ENCODE results near the gene METTL26. TPM values are rescaled to one million over a fixed set of nuclear protein-coding genes. Genes with fewer than 3 reads are reported as not detected.

Gene METTL26
- total RNA-seq, 1 donor from 2014 or later, result 75.3 TPM

DNA sequence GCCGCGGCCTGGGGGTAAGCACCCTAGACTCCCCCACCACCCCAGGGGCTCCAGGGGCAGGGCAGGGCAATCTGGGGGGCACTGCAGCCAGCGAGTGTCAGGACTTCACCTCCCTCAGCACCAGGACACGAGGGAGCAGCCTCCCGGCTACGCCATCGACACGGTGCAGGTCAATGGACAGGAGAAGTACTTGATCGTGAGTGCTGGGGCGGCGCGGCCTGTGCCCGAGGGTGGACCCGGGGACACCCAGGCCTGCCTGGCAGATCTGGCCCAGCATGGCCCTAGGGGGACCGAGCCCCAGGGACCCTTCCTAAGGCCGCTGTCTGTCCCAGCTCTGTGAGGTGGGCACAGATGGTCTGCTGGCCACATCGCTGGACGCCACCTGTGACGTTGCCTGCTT is 36.3 kb upstream of the METTL26 start:
- DNase-seq (ENCODE audit: low read depth, low spot score), result no peak
- H3K36me3 Mint-ChIP-seq (ENCODE audit: low read depth), result no peaks in the 10 kb centered on the region
- TF ChIP-seq, protein P1, sequence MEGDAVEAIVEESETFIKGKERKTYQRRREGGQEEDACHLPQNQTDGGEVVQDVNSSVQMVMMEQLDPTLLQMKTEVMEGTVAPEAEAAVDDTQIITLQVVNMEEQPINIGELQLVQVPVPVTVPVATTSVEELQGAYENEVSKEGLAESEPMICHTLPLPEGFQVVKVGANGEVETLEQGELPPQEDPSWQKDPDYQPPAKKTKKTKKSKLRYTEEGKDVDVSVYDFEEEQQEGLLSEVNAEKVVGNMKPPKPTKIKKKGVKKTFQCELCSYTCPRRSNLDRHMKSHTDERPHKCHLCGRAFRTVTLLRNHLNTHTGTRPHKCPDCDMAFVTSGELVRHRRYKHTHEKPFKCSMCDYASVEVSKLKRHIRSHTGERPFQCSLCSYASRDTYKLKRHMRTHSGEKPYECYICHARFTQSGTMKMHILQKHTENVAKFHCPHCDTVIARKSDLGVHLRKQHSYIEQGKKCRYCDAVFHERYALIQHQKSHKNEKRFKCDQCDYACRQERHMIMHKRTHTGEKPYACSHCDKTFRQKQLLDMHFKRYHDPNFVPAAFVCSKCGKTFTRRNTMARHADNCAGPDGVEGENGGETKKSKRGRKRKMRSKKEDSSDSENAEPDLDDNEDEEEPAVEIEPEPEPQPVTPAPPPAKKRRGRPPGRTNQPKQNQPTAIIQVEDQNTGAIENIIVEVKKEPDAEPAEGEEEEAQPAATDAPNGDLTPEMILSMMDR (conservative IDR thresholded peaks at IDR 0.05), result no peak
- peak overlapping the region; percentile 61 for H3K4me3 Mint-ChIP-seq
- peaks cover 8% of the 10 kb centered on the region for H3K4me1 Mint-ChIP-seq
- no peaks in the 10 kb centered on the region for H3K9me3 Mint-ChIP-seq
- H3K27me3 Mint-ChIP-seq (ENCODE audit: low read depth), result peaks cover 12% of the 10 kb centered on the region
- no peak overlapping the region for H3K27ac Mint-ChIP-seq (ENCODE audit: unreplicated experiment)

DNA sequence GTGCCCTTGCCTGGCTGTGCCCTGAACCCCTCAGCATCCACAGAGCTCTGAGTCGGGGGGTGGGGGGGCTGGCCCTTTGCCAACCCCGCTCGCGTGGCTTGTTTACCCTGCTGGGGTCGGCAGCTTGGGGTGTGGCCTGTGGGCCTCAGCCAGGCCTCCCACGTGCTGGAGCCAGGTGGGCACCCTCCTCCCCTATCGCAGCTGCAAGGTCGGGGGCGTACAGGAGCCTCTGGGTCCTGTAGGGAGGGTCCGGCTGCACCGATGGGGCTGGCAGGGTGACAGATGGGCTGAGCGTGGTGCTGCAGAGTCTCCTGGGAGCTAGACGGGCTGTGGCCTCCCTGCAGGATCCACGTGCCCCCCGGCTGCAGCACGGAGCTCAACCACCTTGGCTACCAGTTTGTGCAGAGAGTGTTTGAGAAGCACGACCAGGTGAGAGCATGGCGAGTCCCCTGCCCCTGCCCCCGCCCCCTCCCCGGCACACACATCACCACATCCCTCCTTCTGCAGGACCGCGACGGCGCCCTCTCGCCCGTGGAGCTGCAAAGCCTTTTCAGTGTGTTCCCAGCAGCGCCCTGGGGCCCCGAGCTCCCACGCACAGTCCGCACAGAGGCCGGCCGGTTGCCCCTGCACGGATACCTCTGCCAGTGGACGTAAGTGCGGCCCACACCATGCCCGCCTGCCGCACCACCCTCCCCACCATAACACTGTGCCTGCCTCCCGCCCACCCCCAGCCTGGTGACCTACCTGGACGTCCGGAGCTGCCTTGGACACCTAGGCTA is 35.4 kb upstream of the METTL26 start:
- TF ChIP-seq, protein P1 (conservative IDR thresholded peaks at IDR 0.05), result no peak
- H3K9me3 Mint-ChIP-seq, result no peaks in the 10 kb centered on the region
- no peak for DNase-seq (ENCODE audit: low read depth, low spot score)
- H3K27ac Mint-ChIP-seq (ENCODE audit: unreplicated experiment), result no peak overlapping the region
- no peaks in the 10 kb centered on the region for H3K36me3 Mint-ChIP-seq (ENCODE audit: low read depth)
- peaks cover 9% of the 10 kb centered on the region for H3K27me3 Mint-ChIP-seq (ENCODE audit: low read depth)
- peaks cover 8% of the 10 kb centered on the region for H3K4me1 Mint-ChIP-seq
- H3K4me3 Mint-ChIP-seq, result no peak overlapping the region

DNA sequence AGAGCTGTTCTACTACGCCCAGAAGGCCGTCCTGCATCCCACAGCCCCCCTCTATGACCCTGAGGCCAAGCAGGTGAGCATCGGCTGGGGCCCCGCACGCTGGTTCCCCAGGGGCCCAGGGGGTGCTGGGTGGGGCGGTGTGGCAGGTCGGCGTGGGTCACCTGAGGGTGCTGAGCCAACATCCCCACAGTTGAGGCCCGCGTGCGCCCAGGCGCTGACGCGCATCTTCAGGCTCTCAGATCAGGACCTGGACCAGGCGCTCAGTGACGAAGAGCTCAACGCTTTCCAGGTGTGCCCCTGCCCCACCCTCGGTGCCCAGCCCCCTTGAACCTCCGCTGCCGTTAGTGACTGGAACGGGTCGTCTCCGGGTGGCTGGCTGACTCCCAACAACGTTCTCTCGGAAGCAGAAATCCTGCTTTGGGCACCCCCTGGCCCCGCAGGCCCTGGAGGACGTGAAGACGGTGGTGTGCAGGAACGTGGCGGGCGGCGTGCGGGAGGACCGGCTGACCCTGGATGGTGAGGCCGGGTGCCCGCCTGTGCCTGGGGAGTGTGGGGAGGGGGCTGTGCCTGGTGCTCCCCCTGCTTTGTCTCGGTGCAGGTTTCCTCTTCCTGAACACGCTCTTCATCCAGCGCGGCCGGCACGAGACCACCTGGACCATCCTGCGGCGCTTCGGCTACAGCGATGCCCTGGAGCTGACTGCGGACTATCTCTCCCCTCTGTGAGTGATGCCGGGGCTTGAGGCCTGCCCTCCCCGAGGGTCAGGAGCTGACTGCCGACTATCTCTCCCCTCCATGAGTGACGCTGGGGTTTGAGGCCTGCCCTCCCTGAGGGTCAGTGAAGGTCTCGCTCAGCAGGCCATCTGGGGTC is 34.6 kb upstream of the METTL26 start:
- Mint-ChIP-seq H3K4me3 (peak overlapping the region; percentile 84), H3K4me1 (peaks cover 8% of the 10 kb centered on the region), H3K36me3 (ENCODE audit: low read depth) (no peaks in the 10 kb centered on the region), H3K9me3 (no peaks in the 10 kb centered on the region), H3K27me3 (ENCODE audit: low read depth) (peaks cover 8% of the 10 kb centered on the region), H3K27ac (ENCODE audit: unreplicated experiment) (no peak overlapping the region)
- DNase-seq (ENCODE audit: low read depth, low spot score), result no peak
- TF ChIP-seq, protein P1 (conservative IDR thresholded peaks at IDR 0.05), result no peak

DNA sequence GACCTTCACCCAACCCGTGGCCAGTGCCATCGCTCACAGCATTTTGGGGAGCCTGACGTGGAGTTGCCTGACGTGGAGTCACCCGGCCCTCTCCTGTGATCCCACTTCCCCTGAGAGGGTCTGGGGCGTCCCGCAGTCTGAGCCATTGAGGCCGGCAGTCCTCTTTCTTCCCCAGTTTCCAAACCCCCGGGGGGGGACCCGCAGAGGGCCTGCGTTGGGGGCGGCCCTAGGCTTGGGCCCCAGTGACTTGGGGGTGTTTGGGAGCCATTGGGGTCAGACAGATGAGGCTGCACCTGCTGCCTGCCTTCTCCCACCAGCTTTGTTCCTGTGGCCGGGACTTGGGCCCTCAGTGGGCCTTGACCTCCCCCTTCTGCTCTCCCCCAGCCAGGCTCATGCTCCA is 33.6 kb upstream of the METTL26 start:
- no peak for DNase-seq (ENCODE audit: low read depth, low spot score)
- TF ChIP-seq, protein P1 (conservative IDR thresholded peaks at IDR 0.05), result no peak
- Mint-ChIP-seq H3K9me3 (no peaks in the 10 kb centered on the region), H3K4me1 (peaks cover 4% of the 10 kb centered on the region), H3K27ac (ENCODE audit: unreplicated experiment) (no peak overlapping the region), H3K36me3 (ENCODE audit: low read depth) (no peaks in the 10 kb centered on the region), H3K4me3 (peak overlapping the region; percentile 84), H3K27me3 (ENCODE audit: low read depth) (peaks cover under 1% of the 10 kb centered on the region)

DNA sequence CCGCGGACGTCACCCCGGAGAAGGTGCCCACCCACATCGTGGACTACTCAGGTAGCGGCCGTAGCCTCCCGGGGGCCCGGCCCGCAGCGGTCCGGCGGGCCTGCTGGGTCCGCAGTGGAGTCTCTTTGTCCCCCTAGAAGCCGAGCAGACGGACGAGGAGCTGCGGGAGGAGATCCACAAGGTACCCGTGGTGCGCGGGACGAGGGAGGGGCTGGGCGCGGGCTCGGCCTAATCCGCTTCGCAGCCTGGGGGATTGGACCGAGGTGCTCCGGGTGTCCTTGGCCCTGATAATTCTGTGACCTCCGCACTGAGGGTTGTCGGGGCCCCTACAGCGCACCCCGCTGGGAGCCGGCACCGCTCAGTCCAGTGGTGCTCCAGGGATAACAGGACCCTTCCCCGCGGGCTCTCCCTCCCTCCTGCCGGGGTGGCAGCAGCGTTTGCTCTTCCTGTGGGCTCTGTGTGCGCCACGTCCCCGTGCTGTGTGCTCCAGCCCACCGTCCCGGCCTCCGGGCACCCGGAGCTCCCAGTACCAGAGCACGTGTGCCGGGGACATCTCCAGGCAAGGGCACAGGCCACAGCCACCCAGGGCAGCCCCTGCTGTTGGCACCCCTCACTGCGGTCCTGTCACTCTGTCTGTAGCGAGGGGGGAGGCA is 32.5 kb upstream of the METTL26 start:
- peaks cover 4% of the 10 kb centered on the region for H3K4me1 Mint-ChIP-seq
- no peak overlapping the region for H3K27ac Mint-ChIP-seq (ENCODE audit: unreplicated experiment)
- no peaks in the 10 kb centered on the region for H3K9me3 Mint-ChIP-seq
- H3K36me3 Mint-ChIP-seq (ENCODE audit: low read depth), result no peaks in the 10 kb centered on the region
- DNase-seq (ENCODE audit: low read depth, low spot score), result no peak
- TF ChIP-seq, protein P1 (conservative IDR thresholded peaks at IDR 0.05), result no peak
- no peaks in the 10 kb centered on the region for H3K27me3 Mint-ChIP-seq (ENCODE audit: low read depth)
- peak overlapping the region; percentile 84 for H3K4me3 Mint-ChIP-seq
